ENCODE measurements around the gene SPATC1L.

The SPATC1L gene

GRCh38 chr21:46160907-46161632 is 23.2 kb downstream of the SPATC1L start:
- DNase-seq = no peak

GRCh38 chr21:46160657-46160906 is 23.7 kb downstream of the SPATC1L start:
- no peak for DNase-seq

GRCh38 chr21:46159841-46160656 is 24.2 kb downstream of the SPATC1L start:
- no peak for DNase-seq

GRCh38 chr21:46159390-46159789 is 24.9 kb downstream of the SPATC1L start:
- DNase-seq = no peak

- DNase-seq = no peak
These were observed 25.5 kb downstream of the SPATC1L start for GRCh38 chr21:46158666-46159300.

- no peak for DNase-seq
These were observed 26.2 kb downstream of the SPATC1L start for GRCh38 chr21:46157987-46158451.

- no peak for DNase-seq
These were observed 26.8 kb downstream of the SPATC1L start for GRCh38 chr21:46157396-46157986.

- no peak for DNase-seq
These were observed 27.6 kb downstream of the SPATC1L start for GRCh38 chr21:46156678-46157077.

GRCh38 chr21:46156378-46156645 is 27.9 kb downstream of the SPATC1L start:
- DNase-seq = no peak

GRCh38 chr21:46155514-46156377 is 28.5 kb downstream of the SPATC1L start, which contains the start of gene FTCD:
TSS of gene FTCD (minus strand) at chr21:46155579. CDS start at chr21:46155523, 56 bp downstream.
- no peak for DNase-seq

- DNase-seq = no peak
These were observed 29.2 kb downstream of the SPATC1L start for GRCh38 chr21:46154955-46155513.

GRCh38 chr21:46154155-46154954 is 29.9 kb downstream of the SPATC1L start:
- DNase-seq = no peak

GRCh38 chr21:46153247-46154154 is 30.8 kb downstream of the SPATC1L start:
- peak; percentile 78 for DNase-seq

GRCh38 chr21:46152927-46153246 is 31.4 kb downstream of the SPATC1L start:
- DNase-seq = no peak

GRCh38 chr21:46151989-46152926 is 32.0 kb downstream of the SPATC1L start:
- DNase-seq = no peak

GRCh38 chr21:46151261-46151988 is 32.8 kb downstream of the SPATC1L start:
- DNase-seq = no peak

GRCh38 chr21:46150491-46151121 is 33.7 kb downstream of the SPATC1L start:
- DNase-seq = no peak

- no peak for DNase-seq
These were observed 34.2 kb downstream of the SPATC1L start for GRCh38 chr21:46150073-46150472.
